Activated B cell treated with CpG ODN at 0.5 μM for 24 hours (primary cell): Measurements from ENCODE around the gene RAB23. TPM values are rescaled to one million over a fixed set of nuclear protein-coding genes. Genes with fewer than 3 reads are reported as not detected.

Experiments
- ATAC-seq: fragments of 200-7000 bp; cut with Tn5 transposase; one replicate; pipeline ENCODE4 v1.10.0; 2021; ENCODE audit warnings: low read depth, mild to moderate bottlenecking, moderate library complexity
- CTCF ChIA-PET: fragments of 350-600 bp; sonication (Branson Sonifier 250); formaldehyde crosslinking; loops from one replicate; lab custom pipeline; 2021; ENCODE audit warnings: antibody characterized with exemption; lab: Charles Lee
- POLR2A ChIA-PET: fragments of 350-600 bp; sonication (Branson Sonifier 250); formaldehyde crosslinking; loops from one replicate; lab custom pipeline; 2021; ENCODE audit warnings: antibody characterized with exemption; lab: Charles Lee
- DNase-seq: peaks from one replicate; pipeline ENCODE4 v3.0.0; 2022
- H3K27ac Mint-ChIP-seq: one replicate; pipeline ENCODE4 v1.8.0; 2020; ENCODE audit warnings: mixed read lengths
- H3K27me3 Mint-ChIP-seq: one replicate; pipeline ENCODE4 v1.8.0; 2021; ENCODE audit warnings: mixed read lengths
- H3K36me3 Mint-ChIP-seq: one replicate; pipeline ENCODE4 v1.8.0; 2021; ENCODE audit warnings: low read depth, mixed read lengths
- H3K4me1 Mint-ChIP-seq: one replicate; pipeline ENCODE4 v1.8.0; 2021; ENCODE audit warnings: mixed read lengths
- H3K4me3 Mint-ChIP-seq: one replicate; pipeline ENCODE4 v1.8.0; 2020; ENCODE audit warnings: mild to moderate bottlenecking, mixed read lengths
- H3K9me3 Mint-ChIP-seq: one replicate; pipeline ENCODE4 v1.8.0; 2020; ENCODE audit warnings: mixed read lengths
- CTCF ChIP-seq: fragments of 200-600 bp; IDR thresholded peaks from one replicate; pipeline ENCODE4 v1.8.0; 2022; ENCODE audit warnings: antibody characterized with exemption, mild to moderate bottlenecking
- intact Hi-C: fragments of 100-400 bp; cut with micrococcal nuclease; formaldehyde crosslinking; loops from one replicate; pipeline ENCODE4 v1.15.1; 2024
- total RNA-seq: library from RNA; stranded (reverse); gene quantifications from 2 replicates; pipeline ENCODE4 v1.2.3, GENCODE V29; 2022

Gene RAB23
- total RNA-seq, 1 donor from 2014 or later, result 0.49 TPM

GRCh38 chr6:57207872-57208271, 14.2 kb downstream of the RAB23 start:
- TF ChIP-seq CTCF, result no peak
- no peaks in the 10 kb centered on the region for H3K4me1 Mint-ChIP-seq
- CTCF ChIA-PET, result no interaction called here
- no peak for DNase-seq
- H3K27ac Mint-ChIP-seq, result no peak overlapping the region
- intact Hi-C loops, result no loop called here
- POLR2A ChIA-PET, result no interaction called here
- H3K36me3 Mint-ChIP-seq, result no peaks in the 10 kb centered on the region
- no peaks in the 10 kb centered on the region for H3K27me3 Mint-ChIP-seq
- H3K9me3 Mint-ChIP-seq, result no peaks in the 10 kb centered on the region
- ATAC-seq, result no peak
- H3K4me3 Mint-ChIP-seq, result no peak overlapping the region

- DNase-seq, result no peak
- no peak for ATAC-seq
- Mint-ChIP-seq H3K4me3 (no peak overlapping the region), H3K27ac (no peak overlapping the region), H3K27me3 (no peaks in the 10 kb centered on the region), H3K4me1 (no peaks in the 10 kb centered on the region), H3K36me3 (no peaks in the 10 kb centered on the region), H3K9me3 (no peaks in the 10 kb centered on the region)
- POLR2A ChIA-PET, result no interaction called here
- TF ChIP-seq CTCF, result no peak
- intact Hi-C loops, result no loop called here
- CTCF ChIA-PET, result no interaction called here
Measured at GRCh38 chr6:57207141-57207540, 15.0 kb downstream of the RAB23 start.

GRCh38 chr6:57205550-57206328, 16.4 kb downstream of the RAB23 start:
- no peaks in the 10 kb centered on the region for H3K36me3 Mint-ChIP-seq
- no peaks in the 10 kb centered on the region for H3K4me1 Mint-ChIP-seq
- ChIA-PET CTCF (no interaction called here), POLR2A (no interaction called here)
- no peak for TF ChIP-seq CTCF
- intact Hi-C loops, result no loop called here
- no peak overlapping the region for H3K27ac Mint-ChIP-seq
- H3K27me3 Mint-ChIP-seq, result no peaks in the 10 kb centered on the region
- H3K9me3 Mint-ChIP-seq, result no peaks in the 10 kb centered on the region
- no peak for ATAC-seq
- no peak for DNase-seq
- H3K4me3 Mint-ChIP-seq, result no peak overlapping the region

GRCh38 chr6:57201718-57202117, 20.4 kb downstream of the RAB23 start:
- ChIA-PET POLR2A (no interaction called here), CTCF (no interaction called here)
- H3K4me3 Mint-ChIP-seq, result no peak overlapping the region
- no peaks in the 10 kb centered on the region for H3K4me1 Mint-ChIP-seq
- H3K27me3 Mint-ChIP-seq, result no peaks in the 10 kb centered on the region
- no peak for TF ChIP-seq CTCF
- no peak for ATAC-seq
- intact Hi-C loops, result no loop called here
- DNase-seq, result no peak
- no peaks in the 10 kb centered on the region for H3K36me3 Mint-ChIP-seq
- H3K9me3 Mint-ChIP-seq, result no peaks in the 10 kb centered on the region
- no peak overlapping the region for H3K27ac Mint-ChIP-seq

- no peaks in the 10 kb centered on the region for H3K27me3 Mint-ChIP-seq
- no peak for DNase-seq
- H3K9me3 Mint-ChIP-seq, result no peaks in the 10 kb centered on the region
- no peak for ATAC-seq
- intact Hi-C loops, result no loop called here
- TF ChIP-seq CTCF, result no peak
- CTCF ChIA-PET, result no interaction called here
- POLR2A ChIA-PET, result no interaction called here
- no peak overlapping the region for H3K4me3 Mint-ChIP-seq
- H3K4me1 Mint-ChIP-seq, result no peaks in the 10 kb centered on the region
- H3K36me3 Mint-ChIP-seq, result no peaks in the 10 kb centered on the region
- no peak overlapping the region for H3K27ac Mint-ChIP-seq
Measured at GRCh38 chr6:57198926-57199636, 23.0 kb downstream of the RAB23 start.
